HepG2 (cell line): ENCODE results near the gene ZPR1. TPM values are rescaled to one million over a fixed set of nuclear protein-coding genes. Genes with fewer than 3 reads are reported as not detected.
A peak's percentile ranks its signal among the peaks of the same experiment; 100 is the strongest.

ENCODE experiments used
- AHDC1 ChIP-seq: sonication (generic); formaldehyde crosslinking; IDR thresholded peaks from 2 replicates; pipeline ENCODE4 v1.5.1; 2020; ENCODE audit warnings: mild to moderate bottlenecking, missing genetic modification reagents, borderline replicate concordance
- AKNA ChIP-seq: sonication (generic); formaldehyde crosslinking; IDR thresholded peaks from 2 replicates; pipeline ENCODE4 v1.4.0; 2020; ENCODE audit warnings: missing genetic modification reagents, borderline replicate concordance
- BHLHE40 ChIP-seq: IDR thresholded peaks from 2 replicates; pipeline ENCODE4 v1.6.1; 2011; ENCODE audit warnings: low read length, improper control_type of control experiment
- HINFP ChIP-seq: sonication (generic); formaldehyde crosslinking; IDR thresholded peaks from 2 replicates; pipeline ENCODE4 v1.4.0; 2020; ENCODE audit warnings: low read depth, mild to moderate bottlenecking, missing genetic modification reagents
- HOXA3 ChIP-seq: sonication (generic); formaldehyde crosslinking; IDR thresholded peaks from 2 replicates; pipeline ENCODE4 v1.5.0; 2020; ENCODE audit warnings: missing genetic modification reagents
- ISL2 ChIP-seq: sonication (generic); formaldehyde crosslinking; IDR thresholded peaks from 2 replicates; pipeline ENCODE4 v1.5.0; 2020; ENCODE audit warnings: missing genetic modification reagents
- MED8 ChIP-seq: sonication (generic); formaldehyde crosslinking; IDR thresholded peaks from 2 replicates; pipeline ENCODE4 v1.8.1; 2023; ENCODE audit warnings: mild to moderate bottlenecking, missing genetic modification reagents; ENCODE audit not compliant: insufficient replicate concordance
- NFATC3 ChIP-seq: sonication (generic); formaldehyde crosslinking; IDR thresholded peaks from 2 replicates; pipeline ENCODE4 v1.5.1; 2020; ENCODE audit warnings: mild to moderate bottlenecking, missing genetic modification reagents
- NFIB ChIP-seq: sonication (generic); formaldehyde crosslinking; IDR thresholded peaks from 2 replicates; pipeline ENCODE4 v1.9.0; 2021; ENCODE audit warnings: missing genetic modification reagents, mild to moderate bottlenecking, borderline replicate concordance
- RAD21 ChIP-seq: fragments of 450-650 bp; formaldehyde crosslinking; IDR thresholded peaks from 2 replicates; pipeline ENCODE4 v1.5.0; 2020; ENCODE audit warnings: mild to moderate bottlenecking
- SOX6 ChIP-seq, 2 experiments: fragments of 450-650 bp in 1 of 2; sonication (generic) in 1 of 2; formaldehyde crosslinking in 1 of 2; IDR thresholded peaks; 2 replicates each; pipeline versions ENCODE4 v1.4.0 to v1.6.1; 2017 to 2020; ENCODE audit warnings: antibody characterized with exemption in 1 of 2, mild to moderate bottlenecking in 1 of 2, missing genetic modification reagents in 1 of 2
- ZBTB1 ChIP-seq: sonication (generic); formaldehyde crosslinking; IDR thresholded peaks from 2 replicates; pipeline ENCODE4 v1.4.0; 2020; ENCODE audit warnings: missing genetic modification reagents, borderline replicate concordance
- ZBTB7B ChIP-seq: sonication (generic); formaldehyde crosslinking; IDR thresholded peaks from 2 replicates; pipeline ENCODE4 v1.4.0; 2020; ENCODE audit warnings: missing genetic modification reagents
- ZNF775 ChIP-seq: sonication (generic); formaldehyde crosslinking; IDR thresholded peaks from 2 replicates; pipeline ENCODE4 v1.4.0; 2020; ENCODE audit warnings: missing genetic modification reagents, mild to moderate bottlenecking, moderate library complexity, borderline replicate concordance
- polyA plus RNA-seq, 8 experiments: library from polyadenylated mRNA; depleted of rRNA in 3 of 8; stranded (reverse) in 7 of 8; unstranded in 1 of 8; fragments of >200 nt; fragmentation: Illumina TruSeq in 4 of 8; extraction: Trizol in 4 of 8; gene quantifications; 2 replicates each; pipeline versions ENCODE4 v1.2.1 to v1.2.3, GENCODE V29; 2011 to 2016; ENCODE audit warnings: low read depth in 4 of 8, missing spikeins in 1 of 8, mixed read lengths in 1 of 8; ENCODE audit not compliant: insufficient read depth in 1 of 8
- total RNA-seq, 5 experiments: library from RNA; depleted of rRNA; stranded (reverse); fragments of >200 nt; fragmentation: Illumina TruSeq; extraction: Trizol; gene quantifications; 2 replicates each; pipeline ENCODE4 v1.2.3, GENCODE V29; 2016; ENCODE audit warnings: low read depth in 1 of 5

ZPR1 gene
- total and polyA plus RNA-seq, 2 of the 13 experiments (the other 11 are each of a cell fraction or from before 2014, with no cell fraction given), result 40.0 to 79.3 TPM

GRCh38 chr11:116828632-116829524 is 41.1 kb upstream of the ZPR1 start (continued):
- no peak for TF ChIP-seq AKNA (CRISPR knock-in tag)
- no peak for TF ChIP-seq ZBTB1 (CRISPR knock-in tag)
- no peak for TF ChIP-seq BHLHE40
- TF ChIP-seq RAD21, result peak; percentile 68
- peak; percentile 78; the same call in 1 of the 2 replicates for TF ChIP-seq AHDC1
- TF ChIP-seq ZNF775, result no peak
- peak; percentile 87 for TF ChIP-seq MED8
- TF ChIP-seq SOX6 (IDR thresholded peaks at IDR 0.05), result no peak
- TF ChIP-seq SOX6 (CRISPR knock-in tag; IDR thresholded peaks at IDR 0.05), result peak; percentile 81
- no peak for TF ChIP-seq NFATC3 (CRISPR knock-in tag)
- TF ChIP-seq ISL2 (CRISPR knock-in tag), result peak; percentile 86
- TF ChIP-seq ZBTB7B, result peak; percentile 89
- no peak for TF ChIP-seq NFIB (CRISPR knock-in tag)
- peak; percentile 45; the same call in 1 of the 2 replicates for TF ChIP-seq HOXA3 (CRISPR knock-in tag)
- no peak for TF ChIP-seq HINFP (CRISPR knock-in tag)
